GM21390 (cell line): ENCODE results near the gene PHPT1.

ENCODE experiments used
- ATAC-seq: cut with Tn5 transposase; IDR thresholded peaks from one replicate; pipeline ENCODE4 v1.9.1; 2021; ENCODE audit not compliant: unreplicated experiment

PHPT1 gene

GRCh38 chr9:136847826-136848392, 1.3 kb upstream of the PHPT1 start:
- no peak for ATAC-seq

- ATAC-seq, result no peak
These were observed 694 bp upstream of the PHPT1 start for GRCh38 chr9:136848393-136849037.

- no peak for ATAC-seq
These were observed 1.0 kb downstream of the PHPT1 start for GRCh38 chr9:136849960-136850865.

- ATAC-seq, result no peak
These were observed 1.9 kb downstream of the PHPT1 start for GRCh38 chr9:136850866-136851775.

GRCh38 chr9:136851941-136852663, 2.9 kb downstream of the PHPT1 start, which contains the start of gene MAMDC4:
TSS of gene MAMDC4 (plus strand) at chr9:136852346. CDS start at chr9:136852417, 71 bp downstream.
- ATAC-seq, result no peak

GRCh38 chr9:136852664-136853595, 3.7 kb downstream of the PHPT1 start:
- no peak for ATAC-seq

- ATAC-seq, result no peak
These were observed 4.4 kb downstream of the PHPT1 start for GRCh38 chr9:136853596-136854112.

GRCh38 chr9:136854113-136854841, 5.1 kb downstream of the PHPT1 start:
- no peak for ATAC-seq

GRCh38 chr9:136854842-136855460, 5.7 kb downstream of the PHPT1 start:
- ATAC-seq, result no peak

- no peak for ATAC-seq
These were observed 6.4 kb downstream of the PHPT1 start for GRCh38 chr9:136855461-136856078.

- ATAC-seq, result no peak
These were observed 6.9 kb downstream of the PHPT1 start for GRCh38 chr9:136856079-136856476.

GRCh38 chr9:136856541-136857141, 7.4 kb downstream of the PHPT1 start:
- ATAC-seq, result no peak

- ATAC-seq, result no peak
These were observed 8.0 kb downstream of the PHPT1 start for GRCh38 chr9:136857166-136857565.

GRCh38 chr9:136857581-136858412, 8.6 kb downstream of the PHPT1 start:
- no peak for ATAC-seq

GRCh38 chr9:136858452-136858843, 9.2 kb downstream of the PHPT1 start:
- no peak for ATAC-seq
